ENCODE data around the gene LRRFIP1. TPM values are rescaled to one million over a fixed set of nuclear protein-coding genes. Genes with fewer than 3 reads are reported as not detected.

Gene LRRFIP1
- total and polyA plus RNA-seq, 2 donors (not counting 3 experiments of a cell fraction or from before 2014, with no cell fraction given) = 39.2 to 179 TPM

DNA sequence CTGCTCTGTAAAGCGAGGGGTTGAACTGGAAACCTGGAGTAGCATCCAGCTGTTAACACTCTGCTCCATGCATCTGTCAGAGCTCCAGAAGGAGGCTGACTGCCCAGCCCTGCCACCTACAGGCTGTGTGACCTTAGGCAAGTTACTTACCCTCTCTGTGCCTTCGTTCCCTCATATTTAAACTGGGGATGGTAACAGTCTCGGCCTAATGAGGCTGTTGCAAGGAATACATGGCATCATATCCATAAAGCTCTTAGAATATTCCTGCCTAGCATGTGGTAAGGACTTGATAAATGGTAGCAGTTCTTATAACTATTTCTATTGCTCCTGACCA lies 80.6 kb downstream of the LRRFIP1 start:
- dilution Hi-C loops (cut with MboI; ENCODE audit: extremely low pct_ligation_motif_present, low sequenced_read_pairs) = no loop called here
- H4K20me1 ChIP-seq (replicated peaks; ENCODE audit: control insufficient read depth, extremely low read depth, insufficient read depth, low read length) = no peaks in the 10 kb centered on the region
- no peaks in the 10 kb centered on the region for H3K27me3 ChIP-seq (ENCODE audit: control insufficient read depth in 2 of 2, insufficient read depth in 2 of 2, low read length in 2 of 2)
- H3K79me2 ChIP-seq (ENCODE audit: control insufficient read depth, insufficient read depth, low read length) = peaks cover 91% of the 10 kb centered on the region
- H3K4me1 ChIP-seq (ENCODE audit: control insufficient read depth, extremely low read depth, insufficient read depth, low read length) = peaks cover 24% of the 10 kb centered on the region
- intact Hi-C loops (cut with micrococcal nuclease) = no loop called here
- no peak overlapping the region for H3K27ac ChIP-seq (ENCODE audit: insufficient read depth, low read depth, low read length)
- TF ChIP-seq, protein P1, sequence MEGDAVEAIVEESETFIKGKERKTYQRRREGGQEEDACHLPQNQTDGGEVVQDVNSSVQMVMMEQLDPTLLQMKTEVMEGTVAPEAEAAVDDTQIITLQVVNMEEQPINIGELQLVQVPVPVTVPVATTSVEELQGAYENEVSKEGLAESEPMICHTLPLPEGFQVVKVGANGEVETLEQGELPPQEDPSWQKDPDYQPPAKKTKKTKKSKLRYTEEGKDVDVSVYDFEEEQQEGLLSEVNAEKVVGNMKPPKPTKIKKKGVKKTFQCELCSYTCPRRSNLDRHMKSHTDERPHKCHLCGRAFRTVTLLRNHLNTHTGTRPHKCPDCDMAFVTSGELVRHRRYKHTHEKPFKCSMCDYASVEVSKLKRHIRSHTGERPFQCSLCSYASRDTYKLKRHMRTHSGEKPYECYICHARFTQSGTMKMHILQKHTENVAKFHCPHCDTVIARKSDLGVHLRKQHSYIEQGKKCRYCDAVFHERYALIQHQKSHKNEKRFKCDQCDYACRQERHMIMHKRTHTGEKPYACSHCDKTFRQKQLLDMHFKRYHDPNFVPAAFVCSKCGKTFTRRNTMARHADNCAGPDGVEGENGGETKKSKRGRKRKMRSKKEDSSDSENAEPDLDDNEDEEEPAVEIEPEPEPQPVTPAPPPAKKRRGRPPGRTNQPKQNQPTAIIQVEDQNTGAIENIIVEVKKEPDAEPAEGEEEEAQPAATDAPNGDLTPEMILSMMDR (IDR thresholded peaks at IDR 0.05; ENCODE audit: extremely low read depth in 1 of 2, insufficient read depth in 1 of 2, low read depth in 1 of 2, low read length in 2 of 2) = no peak
- TF ChIP-seq POLR2AphosphoS5 (IDR thresholded peaks at IDR 0.05; ENCODE audit: insufficient read depth, low read depth, low read length) (no peak), FOS (IDR thresholded peaks at IDR 0.05; ENCODE audit: borderline replicate concordance, insufficient read depth, low read length) (no peak), GATA2 (IDR thresholded peaks at IDR 0.05; ENCODE audit: insufficient read depth, insufficient read length, low read depth, low read length) (no peak), JUN (IDR thresholded peaks at IDR 0.05; ENCODE audit: borderline replicate concordance, insufficient read depth, insufficient read length, low read depth) (no peak)
- H3K9ac ChIP-seq (replicated peaks; ENCODE audit: extremely low read depth, insufficient read depth, low read length) = no peak overlapping the region
- CTCF ChIA-PET = interaction anchor here (1.3 to 3.7 kb wide), 5 partner anchors 11 to 37 kb away, joined by 3 to 18 read pairs (median 8); no protein-coding TSS in a partner anchor
- H2AFZ ChIP-seq (ENCODE audit: low read depth, low read length) = no peak overlapping the region
- no peaks in the 10 kb centered on the region for H3K9me1 ChIP-seq (replicated peaks; ENCODE audit: control insufficient read depth, extremely low read depth, insufficient read depth, low read length)
- DNase-seq (ENCODE audit: low read depth, low spot score) (no peak), FAIRE-seq (no peak)
- H3K9me3 ChIP-seq (replicated peaks; ENCODE audit: control insufficient read depth, insufficient read depth, low read length) = no peaks in the 10 kb centered on the region
- H3K4me2 ChIP-seq (ENCODE audit: insufficient read depth, low read length) = no peak overlapping the region
- POLR2A ChIA-PET = no interaction called here
- BruUV-seq (replicated peaks) = no TSS peak
- peaks cover 0 to 7% of the 10 kb centered on the region in 2 experiments for H3K36me3 ChIP-seq (ENCODE audit: control insufficient read depth in 2 of 2, extremely low read depth in 1 of 2, insufficient read depth in 2 of 2, low read length in 2 of 2)
- no peak overlapping the region for H3K4me3 ChIP-seq (replicated peaks in 1 of 3; ENCODE audit: insufficient read depth in 1 of 3, low read depth in 1 of 3, low read length in 3 of 3)

DNA sequence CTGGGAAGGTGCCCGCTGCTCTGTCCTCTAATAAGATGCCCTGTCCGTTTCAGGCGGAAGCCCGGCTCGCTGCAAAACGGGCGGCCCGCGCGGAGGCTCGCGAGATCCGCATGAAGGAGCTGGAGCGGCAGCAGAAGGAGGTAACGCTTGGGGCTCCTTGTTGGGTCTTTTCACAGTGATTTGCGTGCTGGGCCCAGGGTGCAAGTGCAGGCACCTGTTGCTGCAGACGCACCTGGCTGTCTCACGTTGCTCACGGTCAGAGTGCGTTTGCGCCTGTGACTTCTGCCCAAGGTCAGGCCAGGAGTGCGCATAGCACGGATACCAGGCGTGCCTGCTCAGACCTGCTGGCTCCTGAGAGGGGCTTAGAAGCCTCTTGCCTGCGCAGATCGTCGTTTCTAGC lies 81.1 kb downstream of the LRRFIP1 start:
- TF ChIP-seq POLR2A (IDR thresholded peaks at IDR 0.05; ENCODE audit: low read depth, low read length) (no peak), JUN (IDR thresholded peaks at IDR 0.05; ENCODE audit: borderline replicate concordance, insufficient read depth, insufficient read length, low read depth) (no peak), MYC (IDR thresholded peaks at IDR 0.05; ENCODE audit: low read depth, low read length) (no peak), FOS (IDR thresholded peaks at IDR 0.05; ENCODE audit: borderline replicate concordance, insufficient read depth, low read length) (no peak), GATA2 (IDR thresholded peaks at IDR 0.05; ENCODE audit: insufficient read depth, insufficient read length, low read depth, low read length) (no peak), EZH2 (IDR thresholded peaks at IDR 0.05; ENCODE audit: borderline replicate concordance, low read depth, low read length, severe bottlenecking) (no peak), POLR2AphosphoS5 (IDR thresholded peaks at IDR 0.05; ENCODE audit: insufficient read depth, low read depth, low read length) (no peak)
- TF ChIP-seq, protein P1 (IDR thresholded peaks at IDR 0.05; ENCODE audit: extremely low read depth in 1 of 2, insufficient read depth in 1 of 2, low read depth in 1 of 2, low read length in 2 of 2) = no peak
- TF ChIP-seq, protein P2, sequence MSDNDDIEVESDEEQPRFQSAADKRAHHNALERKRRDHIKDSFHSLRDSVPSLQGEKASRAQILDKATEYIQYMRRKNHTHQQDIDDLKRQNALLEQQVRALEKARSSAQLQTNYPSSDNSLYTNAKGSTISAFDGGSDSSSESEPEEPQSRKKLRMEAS (IDR thresholded peaks at IDR 0.05; ENCODE audit: insufficient read depth, insufficient read length) = no peak
- BruUV-seq (replicated peaks) = no TSS peak
- H3K9me1 ChIP-seq (replicated peaks; ENCODE audit: control insufficient read depth, extremely low read depth, insufficient read depth, low read length) = no peaks in the 10 kb centered on the region
- CTCF ChIA-PET = interaction anchor here (1.3 to 3.7 kb wide), 5 partner anchors 11 to 37 kb away, joined by 3 to 18 read pairs (median 8); no protein-coding TSS in a partner anchor
- no peak overlapping the region for H3K4me3 ChIP-seq (replicated peaks in 1 of 3; ENCODE audit: insufficient read depth in 1 of 3, low read depth in 1 of 3, low read length in 3 of 3)
- no peaks in the 10 kb centered on the region for H3K27me3 ChIP-seq (ENCODE audit: control insufficient read depth in 2 of 2, insufficient read depth in 2 of 2, low read length in 2 of 2)
- no peak overlapping the region for H3K27ac ChIP-seq (ENCODE audit: insufficient read depth, low read depth, low read length)
- H3K9me3 ChIP-seq (replicated peaks; ENCODE audit: control insufficient read depth, insufficient read depth, low read length) = no peaks in the 10 kb centered on the region
- H3K79me2 ChIP-seq (ENCODE audit: control insufficient read depth, insufficient read depth, low read length) = peaks cover 90% of the 10 kb centered on the region
- peaks cover 0 to 7% of the 10 kb centered on the region in 2 experiments for H3K36me3 ChIP-seq (ENCODE audit: control insufficient read depth in 2 of 2, extremely low read depth in 1 of 2, insufficient read depth in 2 of 2, low read length in 2 of 2)
- DNase-seq (ENCODE audit: low read depth, low spot score) (no peak), FAIRE-seq (no peak)
- no peaks in the 10 kb centered on the region for H4K20me1 ChIP-seq (replicated peaks; ENCODE audit: control insufficient read depth, extremely low read depth, insufficient read depth, low read length)
- dilution Hi-C loops (cut with MboI; ENCODE audit: extremely low pct_ligation_motif_present, low sequenced_read_pairs) = no loop called here
- POLR2A ChIA-PET = no interaction called here
- intact Hi-C loops (cut with micrococcal nuclease) = no loop called here
- no peak overlapping the region for H3K9ac ChIP-seq (replicated peaks; ENCODE audit: extremely low read depth, insufficient read depth, low read length)
- no peak overlapping the region for H3K4me2 ChIP-seq (ENCODE audit: insufficient read depth, low read length)
- H3K4me1 ChIP-seq (ENCODE audit: control insufficient read depth, extremely low read depth, insufficient read depth, low read length) = peaks cover 19% of the 10 kb centered on the region
- no peak overlapping the region for H2AFZ ChIP-seq (ENCODE audit: low read depth, low read length)

Data from endothelial cell of umbilical vein (primary cell).